Activated effector memory CD4-positive, alpha-beta T cell treated with Interleukin-2 at 50 U/mL for 16 hours (primary cell): ENCODE results near the gene EPS8.
A peak's percentile ranks its signal among the peaks of the same experiment; 100 is the strongest.

ENCODE experiments used
- DNase-seq: peaks from one replicate; pipeline ENCODE4 v3.0.0-alpha.2; 2020

EPS8 gene

GRCh38 chr12:15597125-15597830 lies 191.9 kb downstream of the EPS8 start:
- DNase-seq: no peak

GRCh38 chr12:15596174-15596573 lies 193.0 kb downstream of the EPS8 start:
- DNase-seq: no peak

GRCh38 chr12:15592934-15593333 lies 196.3 kb downstream of the EPS8 start:
- no peak for DNase-seq

GRCh38 chr12:15591811-15592210 lies 197.4 kb downstream of the EPS8 start:
- DNase-seq: no peak

GRCh38 chr12:15590180-15590826 lies 198.9 kb downstream of the EPS8 start:
- DNase-seq: peak; percentile 5

GRCh38 chr12:15589328-15590032 lies 199.7 kb downstream of the EPS8 start:
- no peak for DNase-seq

- no peak for DNase-seq
These were observed 204.7 kb downstream of the EPS8 start for GRCh38 chr12:15584366-15585041.

- no peak for DNase-seq
These were observed 205.4 kb downstream of the EPS8 start for GRCh38 chr12:15583804-15584203.

GRCh38 chr12:15581006-15581405 lies 208.2 kb downstream of the EPS8 start:
- no peak for DNase-seq

- DNase-seq: no peak
These were observed 208.8 kb downstream of the EPS8 start for GRCh38 chr12:15580431-15580830.

GRCh38 chr12:15575671-15576541 lies 213.3 kb downstream of the EPS8 start:
- no peak for DNase-seq

- DNase-seq: no peak
These were observed 214.8 kb downstream of the EPS8 start for GRCh38 chr12:15574353-15574752.
